SH-SY5Y (cell line): Measurements from ENCODE around the gene CRYL1.

Experiments
- GATA2 ChIP-seq: IDR thresholded peaks from 2 replicates; pipeline ENCODE4 v1.6.1; 2011; ENCODE audit warnings: mild to moderate bottlenecking, low read depth, low read length
- GATA3 ChIP-seq: IDR thresholded peaks from 2 replicates; pipeline ENCODE4 v1.6.1; 2011; ENCODE audit warnings: low read depth, mild to moderate bottlenecking, low read length, moderate library complexity

GRCh38 chr13:20389696-20390525, 135.7 kb downstream of the CRYL1 start:
- TF ChIP-seq GATA3: no peak
- no peak for TF ChIP-seq GATA2
